Testis (tissue), 3 donors: Measurements from ENCODE around the gene MAGI2. TPM values are rescaled to one million over a fixed set of nuclear protein-coding genes. Genes with fewer than 3 reads are reported as not detected.

Source experiments
- DNase-seq: peaks from one replicate; pipeline ENCODE4 v3.0.0-alpha.2; 2019
- H3K27ac ChIP-seq, 2 donors: fragments of 200-600 bp; sonication (generic); one replicate each; pipeline ENCODE4 v1.5.1; 2019
- H3K27me3 ChIP-seq: fragments of 200-600 bp; sonication (generic); one replicate; pipeline ENCODE4 v1.5.1; 2019
- H3K36me3 ChIP-seq: fragments of 200-600 bp; sonication (generic); one replicate; pipeline ENCODE4 v1.5.1; 2017; ENCODE audit warnings: low read depth; ENCODE audit errors: missing control alignments
- H3K4me1 ChIP-seq: fragments of 200-600 bp; sonication (generic); one replicate; pipeline ENCODE4 v1.5.1; 2019
- H3K4me3 ChIP-seq, 2 donors: fragments of 200-600 bp; sonication (generic); one replicate each; pipeline ENCODE4 v1.5.1; 2017 to 2019
- H3K9me3 ChIP-seq: fragments of 200-600 bp; sonication (generic); one replicate; pipeline ENCODE4 v1.5.1; 2017
- POLR2A ChIP-seq: fragments of 450-650 bp; IDR thresholded peaks from one replicate; pipeline ENCODE4 v1.6.1; 2017; ENCODE audit warnings: antibody characterized with exemption, mild to moderate bottlenecking, moderate library complexity
- WGBS, 2 donors: methylation state at CpG; one replicate each; pipeline ENCODE4 v1.1.5; 2018; 5-methylcytosine and 5-hydroxymethylcytosine counted together
- intact Hi-C: fragments of 100-400 bp; cut with DNase I; formaldehyde crosslinking; loops from one replicate; pipeline ENCODE4 v1.15.1; 2023; ENCODE audit warnings: low total_unique reads
- polyA plus RNA-seq: library from polyadenylated mRNA; stranded (reverse); fragments of 350-450 nt; fragmentation: Illumina TruSeq; extraction: RNeasy Lipid Tissue Mini Kit (QIAGEN cat#74804); gene quantifications from one replicate; pipeline ENCODE4 v1.2.3, GENCODE V29; 2014; ENCODE audit warnings: low read depth, low replicate concordance; ENCODE audit not compliant: insufficient read depth
- total RNA-seq, 2 donors: library from RNA; depleted of rRNA; stranded (reverse); fragments of >200 nt; gene quantifications; one replicate each; pipeline ENCODE4 v1.2.3, GENCODE V29; 2016
- TF ChIP-seq, protein P1 (sequence below), 3 experiments: fragments of 450-650 bp in 2 of 3; fragments of 200-600 bp in 1 of 3; sonication (generic) in 1 of 3; IDR thresholded peaks; one replicate each; pipeline ENCODE4 v1.5.1; 2016 to 2019; ENCODE audit warnings: antibody characterized with exemption in 3 of 3, mild to moderate bottlenecking in 2 of 3, moderate library complexity in 1 of 3

Gene MAGI2
- total and polyA plus RNA-seq, 3 donors from 2014 or later: 11.2 to 13.1 (median 12.4) TPM

- DNase-seq: no peak
- H3K27ac ChIP-seq: no peak overlapping the region
- H3K27me3 ChIP-seq: no peaks in the 10 kb centered on the region
- intact Hi-C loops: no loop called here
- TF ChIP-seq, protein P1, sequence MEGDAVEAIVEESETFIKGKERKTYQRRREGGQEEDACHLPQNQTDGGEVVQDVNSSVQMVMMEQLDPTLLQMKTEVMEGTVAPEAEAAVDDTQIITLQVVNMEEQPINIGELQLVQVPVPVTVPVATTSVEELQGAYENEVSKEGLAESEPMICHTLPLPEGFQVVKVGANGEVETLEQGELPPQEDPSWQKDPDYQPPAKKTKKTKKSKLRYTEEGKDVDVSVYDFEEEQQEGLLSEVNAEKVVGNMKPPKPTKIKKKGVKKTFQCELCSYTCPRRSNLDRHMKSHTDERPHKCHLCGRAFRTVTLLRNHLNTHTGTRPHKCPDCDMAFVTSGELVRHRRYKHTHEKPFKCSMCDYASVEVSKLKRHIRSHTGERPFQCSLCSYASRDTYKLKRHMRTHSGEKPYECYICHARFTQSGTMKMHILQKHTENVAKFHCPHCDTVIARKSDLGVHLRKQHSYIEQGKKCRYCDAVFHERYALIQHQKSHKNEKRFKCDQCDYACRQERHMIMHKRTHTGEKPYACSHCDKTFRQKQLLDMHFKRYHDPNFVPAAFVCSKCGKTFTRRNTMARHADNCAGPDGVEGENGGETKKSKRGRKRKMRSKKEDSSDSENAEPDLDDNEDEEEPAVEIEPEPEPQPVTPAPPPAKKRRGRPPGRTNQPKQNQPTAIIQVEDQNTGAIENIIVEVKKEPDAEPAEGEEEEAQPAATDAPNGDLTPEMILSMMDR (IDR thresholded peaks at IDR 0.05): no peak
- WGBS, 2 donors: 49 to 51% methylated on average over 2 of the region's 2 CpGs
- no peaks in the 10 kb centered on the region for H3K9me3 ChIP-seq
- H3K4me1 ChIP-seq: peaks cover 7% of the 10 kb centered on the region
- no peak overlapping the region for H3K4me3 ChIP-seq
- H3K36me3 ChIP-seq: no peaks in the 10 kb centered on the region
These were observed 50.0 kb downstream of the MAGI2 start for GRCh38 chr7:79403451-79403850.

DNA sequence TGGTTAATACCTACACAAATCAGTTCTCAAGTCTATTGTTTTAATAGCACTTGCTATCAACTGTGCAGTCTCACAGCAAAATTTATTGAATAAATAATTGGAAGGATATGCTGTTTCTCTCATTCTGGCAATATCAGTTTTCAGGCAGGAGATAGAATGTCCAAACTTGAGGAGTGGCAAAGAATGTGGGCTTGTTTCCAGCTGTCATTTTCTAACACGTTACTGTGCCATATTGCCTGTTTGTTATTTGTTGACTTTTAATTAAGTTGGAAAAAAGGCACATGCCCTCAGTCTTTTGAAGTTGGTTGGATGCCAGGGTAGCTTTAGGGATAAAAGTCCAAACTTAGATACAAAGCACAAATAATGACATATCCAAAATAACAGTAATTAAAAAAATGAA, 52.2 kb downstream of the MAGI2 start:
- no peak for DNase-seq
- TF ChIP-seq, protein P1 (IDR thresholded peaks at IDR 0.05): no peak
- TF ChIP-seq POLR2A: no peak

DNA sequence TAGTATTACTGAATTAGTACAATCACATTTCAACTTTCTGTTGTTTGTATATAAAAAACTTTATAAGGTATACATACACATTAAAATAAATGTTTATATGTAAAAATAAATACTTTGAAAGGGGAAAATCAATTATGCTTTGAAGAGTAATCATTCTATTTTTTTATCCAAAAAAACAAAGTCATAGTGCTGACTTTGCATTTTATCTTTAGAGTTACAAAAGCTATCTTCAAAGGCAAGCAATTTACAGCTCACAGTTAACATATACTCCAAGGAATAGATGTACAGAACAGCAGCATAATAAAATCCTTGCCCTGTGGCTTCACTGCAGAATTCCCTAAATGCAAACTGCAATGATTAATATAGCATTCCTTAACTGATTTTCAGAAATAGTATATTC, 53.2 kb downstream of the MAGI2 start:
- H3K4me1 ChIP-seq: peaks cover 7% of the 10 kb centered on the region
- H3K9me3 ChIP-seq: no peaks in the 10 kb centered on the region
- no peaks in the 10 kb centered on the region for H3K36me3 ChIP-seq
- no peak overlapping the region for H3K27ac ChIP-seq
- TF ChIP-seq POLR2A: no peak
- TF ChIP-seq, protein P1 (IDR thresholded peaks at IDR 0.05): no peak
- intact Hi-C loops: no loop called here
- H3K27me3 ChIP-seq: no peaks in the 10 kb centered on the region
- no peak overlapping the region for H3K4me3 ChIP-seq
- no peak for DNase-seq

More for the DNA sequence above, 52.2 kb downstream of the MAGI2 start:
- H3K36me3 ChIP-seq: no peaks in the 10 kb centered on the region
- WGBS, 2 donors: 38 to 42% methylated on average over 1 of the region's 1 CpG
- no peaks in the 10 kb centered on the region for H3K27me3 ChIP-seq
- no peak overlapping the region for H3K4me3 ChIP-seq
- intact Hi-C loops: no loop called here
- no peak overlapping the region for H3K27ac ChIP-seq
- peaks cover 7% of the 10 kb centered on the region for H3K4me1 ChIP-seq
- no peaks in the 10 kb centered on the region for H3K9me3 ChIP-seq

GRCh38 chr7:79398138-79398749, 55.2 kb downstream of the MAGI2 start:
- 70 to 78% methylated on average over 3 of the region's 3 CpGs for WGBS, 2 donors
- H3K4me1 ChIP-seq: peaks cover 4% of the 10 kb centered on the region
- no peaks in the 10 kb centered on the region for H3K9me3 ChIP-seq
- H3K27me3 ChIP-seq: no peaks in the 10 kb centered on the region
- no peaks in the 10 kb centered on the region for H3K36me3 ChIP-seq
- TF ChIP-seq, protein P1 (IDR thresholded peaks at IDR 0.05): no peak
- no peak for TF ChIP-seq POLR2A
- intact Hi-C loops: no loop called here
- H3K4me3 ChIP-seq: no peak overlapping the region
- H3K27ac ChIP-seq: no peak overlapping the region
- no peak for DNase-seq
